K562 (cell line): Measurements from ENCODE around the gene RHEB. TPM values are rescaled to one million over a fixed set of nuclear protein-coding genes. Genes with fewer than 3 reads are reported as not detected.

Experiments
- ATAC-seq: fragments of 200-7000 bp; cut with Tn5 transposase; 3 replicates; pipeline ENCODE4 v1.9.1; 2020; ENCODE audit warnings: moderate library complexity
- BruUV-seq: library from RNA; stranded (reverse); fragments of 400-500 nt; replicated peaks from 2 replicates; lab custom pipeline; 2021; lab: Mats Ljungman, UMichigan
- CTCF ChIA-PET: fragments of 300-600 bp; formaldehyde crosslinking; extraction: SDS; loops from one replicate; lab custom pipeline; 2021; ENCODE audit warnings: low intra/inter-chr PET ratio; lab: Yijun Ruan, JAX
- POLR2A ChIA-PET: fragments of 300-600, 350-650 bp; sonication (Branson Sonifier 250); formaldehyde crosslinking; extraction: SDS; loops from one replicate; lab custom pipeline; 2021; ENCODE audit warnings: antibody characterized with exemption, inconsistent platforms; lab: Yijun Ruan, JAX
- DNase-seq, 4 experiments: peaks; one replicate each; pipeline versions ENCODE4 v3.0.0 to v3.0.0-alpha.2; 2011 to 2018; ENCODE audit warnings: low spot score in 3 of 4, mixed read lengths in 3 of 4; ENCODE audit errors: extremely low read depth in 1 of 4
- FAIRE-seq: peaks from 2 replicates; lab custom pipeline; 2011; peaks lifted over from hg19 to GRCh38; lab: Jason Lieb, UNC
- H2AFZ ChIP-seq: 2 replicates; pipeline ENCODE4 v1.6.0; 2011; ENCODE audit warnings: low read depth, low read length, control low read depth, inconsistent platforms
- H3K27ac ChIP-seq: fragments of 200-600 bp; 3 replicates; pipeline ENCODE4 v1.8.0; 2011; ENCODE audit warnings: low read depth, mild to moderate bottlenecking, control low read depth, inconsistent platforms, low read length, moderate library complexity, mixed read lengths; ENCODE audit errors: extremely low read depth
- H3K27me3 ChIP-seq, 2 experiments: fragments of 300-600 bp in 1 of 2; 2 replicates in 1 of 2; 3 replicates in 1 of 2; pipeline versions ENCODE4 v1.6.0 to v1.8.0; 2011; ENCODE audit warnings: inconsistent platforms in 2 of 2, low read length in 2 of 2, mild to moderate bottlenecking in 1 of 2, mixed read lengths in 1 of 2, moderate library complexity in 1 of 2; ENCODE audit not compliant: control insufficient read depth in 2 of 2, insufficient read depth in 2 of 2
- H3K36me3 ChIP-seq: fragments of 300-600 bp; 3 replicates; pipeline ENCODE4 v1.8.0; 2011; ENCODE audit warnings: mild to moderate bottlenecking, low read length, inconsistent platforms; ENCODE audit not compliant: control insufficient read depth, insufficient read depth
- H3K4me1 ChIP-seq, 2 experiments: fragments of 200-600 bp in 1 of 2; replicated peaks in 1 of 2; 2 replicates in 1 of 2; 3 replicates in 1 of 2; pipeline versions ENCODE4 v1.5.1 to v1.8.0; 2011; ENCODE audit warnings: inconsistent platforms in 2 of 2, low read length in 2 of 2, mild to moderate bottlenecking in 1 of 2, mixed read lengths in 1 of 2, moderate library complexity in 1 of 2; ENCODE audit not compliant: control insufficient read depth in 2 of 2, insufficient read depth in 2 of 2
- H3K4me2 ChIP-seq: 2 replicates; pipeline ENCODE4 v1.6.1; 2011; ENCODE audit warnings: low read length, control low read depth, inconsistent platforms, mixed read lengths; ENCODE audit not compliant: insufficient read depth
- H3K4me3 ChIP-seq: fragments of 200-600 bp; sonication (generic), shearing (Covaris generic); 2 replicates; pipeline ENCODE4 v1.5.1; 2016; ENCODE audit warnings: control low read depth, inconsistent platforms
- H3K79me2 ChIP-seq: fragments of 200-600 bp; 3 replicates; pipeline ENCODE4 v1.8.0; 2011; ENCODE audit warnings: low read length, inconsistent platforms; ENCODE audit not compliant: control insufficient read depth, insufficient read depth
- H3K9ac ChIP-seq, 2 experiments: 2 replicates each; pipeline versions ENCODE4 v1.6.0 to v1.6.1; 2011; ENCODE audit warnings: low read depth in 2 of 2, low read length in 2 of 2, control low read depth in 1 of 2, inconsistent platforms in 1 of 2, mild to moderate bottlenecking in 1 of 2, mixed read lengths in 1 of 2; ENCODE audit not compliant: insufficient read depth in 1 of 2
- H3K9me1 ChIP-seq: one replicate; pipeline ENCODE4 v1.6.0; 2011; ENCODE audit warnings: inconsistent platforms, mild to moderate bottlenecking, low read length, moderate library complexity; ENCODE audit not compliant: control insufficient read depth, insufficient read depth
- H3K9me3 ChIP-seq: replicated peaks from 2 replicates; pipeline ENCODE4 v1.5.1; 2011; ENCODE audit warnings: low read depth, low read length, inconsistent platforms; ENCODE audit not compliant: control insufficient read depth, insufficient read depth
- H4K20me1 ChIP-seq: replicated peaks from 2 replicates; pipeline ENCODE4 v1.6.1; 2011; ENCODE audit warnings: low read length, inconsistent platforms, mixed read lengths; ENCODE audit not compliant: control insufficient read depth, insufficient read depth
- E2F8 ChIP-seq: fragments of 450-650 bp; IDR thresholded peaks from 2 replicates; pipeline ENCODE4 v1.7.1; 2018; ENCODE audit warnings: mild to moderate bottlenecking, low read depth; ENCODE audit not compliant: partially characterized antibody
- POLR2A ChIP-seq: fragments of 450-650 bp; conservative IDR thresholded peaks from 2 replicates; pipeline ENCODE4 v1.6.1; 2016
- POLR2AphosphoS5 ChIP-seq: IDR thresholded peaks from 2 replicates; pipeline ENCODE4 v1.6.1; 2011; ENCODE audit warnings: mild to moderate bottlenecking, low read depth, low read length, moderate library complexity; ENCODE audit not compliant: control insufficient read depth, insufficient read depth
- POLR2B ChIP-seq: fragments of 450-650 bp; IDR thresholded peaks from 2 replicates; pipeline ENCODE4 v1.6.1; 2018; ENCODE audit warnings: low read depth; ENCODE audit not compliant: partially characterized antibody
- SUPT5H ChIP-seq: fragments of 450-650 bp; IDR thresholded peaks from 2 replicates; pipeline ENCODE4 v1.6.1; 2016
- TCF7L2 ChIP-seq: fragments of 150-350 bp; IDR thresholded peaks from 2 replicates; pipeline ENCODE4 v1.6.1; 2016; ENCODE audit warnings: low read depth, mild to moderate bottlenecking, low read length, moderate library complexity
- ZC3H4 ChIP-seq: sonication (generic); formaldehyde crosslinking; IDR thresholded peaks from 2 replicates; pipeline ENCODE4 v1.9.0; 2021; ENCODE audit warnings: missing genetic modification reagents, borderline replicate concordance
- ZNF124 ChIP-seq: sonication (generic); formaldehyde crosslinking; IDR thresholded peaks from 2 replicates; pipeline ENCODE4 v1.8.1; 2022; ENCODE audit warnings: missing genetic modification reagents
- ZNF76 ChIP-seq: fragments of 250-450 bp; sonication (Bioruptor Pico); IDR thresholded peaks from 2 replicates; pipeline ENCODE4 v1.4.0; 2020; ENCODE audit warnings: mild to moderate bottlenecking, moderate library complexity, borderline replicate concordance
- WGBS: fragments of 100-300 bp; shearing (Covaris generic); methylation state at CpG from one replicate; pipeline ENCODE4 v1.1.6; 2016; ENCODE audit warnings: low coverage, mixed read lengths; ENCODE audit not compliant: insufficient coverage; ENCODE audit errors: missing lambda C conversion rate; 5-methylcytosine and 5-hydroxymethylcytosine counted together
- in situ Hi-C: fragments of 300-500 bp; cut with MboI; formaldehyde crosslinking; loops from 4 replicates; pipeline ENCODE4 v1.15.0; 2018; ENCODE audit warnings: inconsistent platforms, mixed read lengths
- intact Hi-C: fragments of 100-400 bp; cut with micrococcal nuclease; formaldehyde crosslinking; loops from 2 replicates; pipeline ENCODE4 v1.14.2; 2022
- polyA plus RNA-seq, 8 experiments: library from polyadenylated mRNA; depleted of rRNA in 4 of 8; stranded (reverse) in 5 of 8; unstranded in 3 of 8; fragments of >200 nt; fragmentation: Nextera tagmentation in 2 of 8; fragmentation: Illumina TruSeq in 1 of 8; extraction: Ambion mirVana in 2 of 8; extraction: Trizol in 1 of 8; gene quantifications; 2 replicates each; pipeline versions ENCODE4 v1.2.1 to v1.2.3, GENCODE V29; 2011 to 2014; ENCODE audit warnings: inconsistent platforms in 1 of 8, missing spikeins in 1 of 8
- total RNA-seq, 7 experiments: library from RNA; depleted of rRNA in 6 of 7; stranded (reverse); fragments of >200 nt in 6 of 7; fragmentation: Illumina TruSeq in 2 of 7; extraction: Trizol in 2 of 7; gene quantifications; 2 replicates each; pipeline versions ENCODE4 v1.2.1 to v1.2.3, GENCODE V29; 2011 to 2021; ENCODE audit warnings: low replicate concordance in 1 of 7
- TF ChIP-seq, protein P1 (sequence below): sonication (generic); formaldehyde crosslinking; IDR thresholded peaks from 2 replicates; pipeline ENCODE4 v1.8.0; 2022; ENCODE audit warnings: mild to moderate bottlenecking, missing genetic modification reagents

The RHEB gene
- total and polyA plus RNA-seq, 9 of the 15 experiments (the other 6 are each of a cell fraction or from before 2014, with no cell fraction given) = 28.5 to 249 (median 182) TPM

- peaks cover 48% of the 10 kb centered on the region for H3K36me3 ChIP-seq
- 98% methylated on average over 8 of the region's 8 CpGs for WGBS
- H3K9me1 ChIP-seq = no peaks in the 10 kb centered on the region
- intact Hi-C loops (no loop called here), in situ Hi-C loops (no loop called here)
- peaks cover 3 to 10% of the 10 kb centered on the region in 2 experiments; a peak in 3 of 5 replicates for H3K27me3 ChIP-seq
- ChIA-PET CTCF (interaction anchor here (1.2 kb wide), 1 partner anchor 12 kb away, joined by 3 read pairs; no protein-coding TSS in a partner anchor), POLR2A (no interaction called here)
- DNase-seq (no peak), FAIRE-seq (no peak), ATAC-seq (no peak)
- no TSS peak for BruUV-seq
- 0 out of 5 replicates have a peak, but pooled peaks cover 0 to 3% of the 10 kb centered on the region in 2 experiments for H3K4me1 ChIP-seq
- no peak overlapping the region for H3K27ac ChIP-seq
- H2AFZ ChIP-seq = no peak overlapping the region
- H3K9me3 ChIP-seq = peaks cover 8% of the 10 kb centered on the region
- no peak overlapping the region for H3K9ac ChIP-seq
- no peak overlapping the region for H3K4me2 ChIP-seq
- no peaks in the 10 kb centered on the region for H4K20me1 ChIP-seq
- H3K79me2 ChIP-seq = no peaks in the 10 kb centered on the region
- no peak overlapping the region for H3K4me3 ChIP-seq
- TF ChIP-seq ZC3H4 (CRISPR knock-in tag) = 0 out of 2 replicates have a peak, but pooled peaks have one; percentile 45
- no peak for TF ChIP-seq TCF7L2
- TF ChIP-seq ZNF76 (CRISPR knock-in tag) = no peak
- TF ChIP-seq, protein P1, sequence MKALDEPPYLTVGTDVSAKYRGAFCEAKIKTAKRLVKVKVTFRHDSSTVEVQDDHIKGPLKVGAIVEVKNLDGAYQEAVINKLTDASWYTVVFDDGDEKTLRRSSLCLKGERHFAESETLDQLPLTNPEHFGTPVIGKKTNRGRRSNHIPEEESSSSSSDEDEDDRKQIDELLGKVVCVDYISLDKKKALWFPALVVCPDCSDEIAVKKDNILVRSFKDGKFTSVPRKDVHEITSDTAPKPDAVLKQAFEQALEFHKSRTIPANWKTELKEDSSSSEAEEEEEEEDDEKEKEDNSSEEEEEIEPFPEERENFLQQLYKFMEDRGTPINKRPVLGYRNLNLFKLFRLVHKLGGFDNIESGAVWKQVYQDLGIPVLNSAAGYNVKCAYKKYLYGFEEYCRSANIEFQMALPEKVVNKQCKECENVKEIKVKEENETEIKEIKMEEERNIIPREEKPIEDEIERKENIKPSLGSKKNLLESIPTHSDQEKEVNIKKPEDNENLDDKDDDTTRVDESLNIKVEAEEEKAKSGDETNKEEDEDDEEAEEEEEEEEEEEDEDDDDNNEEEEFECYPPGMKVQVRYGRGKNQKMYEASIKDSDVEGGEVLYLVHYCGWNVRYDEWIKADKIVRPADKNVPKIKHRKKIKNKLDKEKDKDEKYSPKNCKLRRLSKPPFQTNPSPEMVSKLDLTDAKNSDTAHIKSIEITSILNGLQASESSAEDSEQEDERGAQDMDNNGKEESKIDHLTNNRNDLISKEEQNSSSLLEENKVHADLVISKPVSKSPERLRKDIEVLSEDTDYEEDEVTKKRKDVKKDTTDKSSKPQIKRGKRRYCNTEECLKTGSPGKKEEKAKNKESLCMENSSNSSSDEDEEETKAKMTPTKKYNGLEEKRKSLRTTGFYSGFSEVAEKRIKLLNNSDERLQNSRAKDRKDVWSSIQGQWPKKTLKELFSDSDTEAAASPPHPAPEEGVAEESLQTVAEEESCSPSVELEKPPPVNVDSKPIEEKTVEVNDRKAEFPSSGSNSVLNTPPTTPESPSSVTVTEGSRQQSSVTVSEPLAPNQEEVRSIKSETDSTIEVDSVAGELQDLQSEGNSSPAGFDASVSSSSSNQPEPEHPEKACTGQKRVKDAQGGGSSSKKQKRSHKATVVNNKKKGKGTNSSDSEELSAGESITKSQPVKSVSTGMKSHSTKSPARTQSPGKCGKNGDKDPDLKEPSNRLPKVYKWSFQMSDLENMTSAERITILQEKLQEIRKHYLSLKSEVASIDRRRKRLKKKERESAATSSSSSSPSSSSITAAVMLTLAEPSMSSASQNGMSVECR (CRISPR knock-in tag) = no peak
- TF ChIP-seq POLR2AphosphoS5 = peak; percentile 64
- peak; percentile 62 for TF ChIP-seq POLR2A
- TF ChIP-seq SUPT5H = peak; percentile 60; the same call in 1 of the 2 replicates
- TF ChIP-seq ZNF124 (CRISPR knock-in tag) = no peak
- TF ChIP-seq POLR2B = peak; percentile 49
- TF ChIP-seq E2F8 = peak; percentile 20
Measured at GRCh38 chr7:151465169-151465568, 54.5 kb downstream of the RHEB start.
